Skeletal muscle cell (primary cell): Measurements from ENCODE around the gene ZNF184.

Experiments
- DNase-seq: peaks from one replicate; pipeline ENCODE4 v3.0.0-alpha.2; 2010; ENCODE audit warnings: low read depth
- H3K4me3 ChIP-seq: 2 replicates; pipeline ENCODE4 v1.5.1; 2011; ENCODE audit warnings: low read depth, mild to moderate bottlenecking, control low read depth, low read length, moderate library complexity

The ZNF184 gene

GRCh38 chr6:27472617-27473400, at the start of gene ZNF184:
Gene ZNF184, minus strand, starts transcription at chr6:27473105. Its CDS starts 811 bp downstream, at chr6:27472294.
- H3K4me3 ChIP-seq: peak within 1 kb of the TSS; percentile 96
- peak; percentile 93 for DNase-seq

- peak; percentile 74 for DNase-seq
- peak overlapping the region; percentile 81 for H3K4me3 ChIP-seq
Measured at GRCh38 chr6:27518881-27519795, 46.2 kb upstream of the ZNF184 start.

- no peak for DNase-seq
- H3K4me3 ChIP-seq: peak overlapping the region; percentile 81
Measured at GRCh38 chr6:27517928-27518787, 45.3 kb upstream of the ZNF184 start.

GRCh38 chr6:27517238-27517637, 44.3 kb upstream of the ZNF184 start:
- H3K4me3 ChIP-seq: no peak overlapping the region

GRCh38 chr6:27514906-27515495, 42.1 kb upstream of the ZNF184 start:
- no peak for DNase-seq
- H3K4me3 ChIP-seq: peak overlapping the region; percentile 18

More at GRCh38 chr6:27517238-27517637, 44.3 kb upstream of the ZNF184 start:
- DNase-seq: no peak

- no peak overlapping the region for H3K4me3 ChIP-seq
- DNase-seq: no peak
Measured at GRCh38 chr6:27512525-27512924, 39.6 kb upstream of the ZNF184 start.

GRCh38 chr6:27507041-27507956, 34.4 kb upstream of the ZNF184 start:
- H3K4me3 ChIP-seq: no peak overlapping the region
- no peak for DNase-seq

GRCh38 chr6:27505209-27506027, 32.5 kb upstream of the ZNF184 start:
- no peak for DNase-seq
- H3K4me3 ChIP-seq: no peak overlapping the region

GRCh38 chr6:27503436-27504030, 30.6 kb upstream of the ZNF184 start:
- peak overlapping the region; percentile 59 for H3K4me3 ChIP-seq
- DNase-seq: no peak

- peak overlapping the region; percentile 59 for H3K4me3 ChIP-seq
- DNase-seq: no peak
Measured at GRCh38 chr6:27502508-27503435, 29.9 kb upstream of the ZNF184 start.

- no peak overlapping the region for H3K4me3 ChIP-seq
- DNase-seq: no peak
Measured at GRCh38 chr6:27501187-27501586, 28.3 kb upstream of the ZNF184 start.

GRCh38 chr6:27500177-27500576, 27.3 kb upstream of the ZNF184 start:
- no peak overlapping the region for H3K4me3 ChIP-seq
- DNase-seq: no peak

GRCh38 chr6:27495386-27496135, 22.7 kb upstream of the ZNF184 start:
- peak; percentile 42 for DNase-seq
- H3K4me3 ChIP-seq: peak overlapping the region; percentile 71

- peak overlapping the region; percentile 71 for H3K4me3 ChIP-seq
- DNase-seq: no peak
Measured at GRCh38 chr6:27494987-27495385, 22.1 kb upstream of the ZNF184 start.

GRCh38 chr6:27494103-27494502, 21.2 kb upstream of the ZNF184 start:
- no peak for DNase-seq
- H3K4me3 ChIP-seq: no peak overlapping the region
